IMR-90 (cell line): Measurements from ENCODE around the gene PRMT7. TPM values are rescaled to one million over a fixed set of nuclear protein-coding genes. Genes with fewer than 3 reads are reported as not detected.

Source experiments
- ATAC-seq: fragments of 200-7000 bp; cut with Tn5 transposase; 2 replicates; pipeline ENCODE4 v1.9.1; 2020; ENCODE audit warnings: low read depth, mild to moderate bottlenecking, moderate library complexity
- BruUV-seq: library from RNA; stranded (reverse); fragments of 400-500 nt; replicated peaks from 2 replicates; lab custom pipeline; 2021; lab: Mats Ljungman, UMichigan
- CTCF ChIA-PET: fragments of 300-600 bp; formaldehyde crosslinking; extraction: SDS; loops from one replicate; lab custom pipeline; 2021; ENCODE audit warnings: antibody characterized with exemption; lab: Yijun Ruan, JAX
- POLR2A ChIA-PET: fragments of 300-600 bp; sonication (Branson Sonifier 250); formaldehyde crosslinking; loops from one replicate; lab custom pipeline; 2022; ENCODE audit warnings: antibody characterized with exemption; ENCODE audit not compliant: unreplicated experiment; lab: Charles Lee
- DNase-seq: peaks from one replicate; pipeline ENCODE4 v3.0.0; 2013
- H2AFZ ChIP-seq: replicated peaks from 2 replicates; pipeline ENCODE3; 2013; ENCODE audit warnings: low read length, mild to moderate bottlenecking; ENCODE audit not compliant: poor library complexity
- H2AK5ac ChIP-seq: 2 replicates; pipeline ENCODE4 v1.6.1; 2013; ENCODE audit warnings: low read depth, low read length, inconsistent platforms
- H2AK9ac ChIP-seq: replicated peaks from 2 replicates; pipeline ENCODE3; 2013; ENCODE audit warnings: mild to moderate bottlenecking, low read depth, low read length, moderate library complexity; ENCODE audit not compliant: poor library complexity
- H2BK120ac ChIP-seq: 2 replicates; pipeline ENCODE4 v1.6.1; 2013; ENCODE audit warnings: low read depth, low read length, inconsistent platforms
- H2BK15ac ChIP-seq: 3 replicates; pipeline ENCODE4 v1.6.1; 2013; ENCODE audit warnings: low read depth, low read length, inconsistent platforms
- H2BK20ac ChIP-seq: 2 replicates; pipeline ENCODE4 v1.6.1; 2013; ENCODE audit warnings: low read depth, mild to moderate bottlenecking, inconsistent platforms, low read length, moderate library complexity
- H2BK5ac ChIP-seq: 2 replicates; pipeline ENCODE4 v1.6.1; 2013; ENCODE audit warnings: mild to moderate bottlenecking, low read depth, low read length, inconsistent platforms; ENCODE audit not compliant: poor library complexity, severe bottlenecking
- H3K14ac ChIP-seq: replicated peaks from 2 replicates; pipeline ENCODE4 v1.6.1; 2013; ENCODE audit warnings: low read depth, low read length, inconsistent platforms
- H3K18ac ChIP-seq: 2 replicates; pipeline ENCODE4 v1.6.1; 2013; ENCODE audit warnings: low read depth, low read length, control low read depth
- H3K23ac ChIP-seq: 2 replicates; pipeline ENCODE4 v1.6.1; 2013; ENCODE audit warnings: low read depth, low read length, inconsistent platforms
- H3K27ac ChIP-seq: 2 replicates; pipeline ENCODE4 v1.5.1; 2013; ENCODE audit warnings: mild to moderate bottlenecking, control low read depth, low read length; ENCODE audit not compliant: insufficient read depth
- H3K27me3 ChIP-seq: 2 replicates; pipeline ENCODE4 v1.6.1; 2013; ENCODE audit warnings: low read length; ENCODE audit not compliant: control insufficient read depth, insufficient read depth
- H3K36me3 ChIP-seq: 2 replicates; pipeline ENCODE4 v1.6.1; 2013; ENCODE audit warnings: low read length, mixed read lengths; ENCODE audit not compliant: control insufficient read depth, insufficient read depth
- H3K4ac ChIP-seq: 2 replicates; pipeline ENCODE4 v1.6.1; 2013; ENCODE audit warnings: low read depth, low read length, inconsistent platforms
- H3K4me1 ChIP-seq: 2 replicates; pipeline ENCODE4 v1.6.1; 2013; ENCODE audit warnings: low read length, mixed read lengths; ENCODE audit not compliant: control insufficient read depth, insufficient read depth
- H3K4me2 ChIP-seq: 2 replicates; pipeline ENCODE4 v1.6.1; 2013; ENCODE audit warnings: low read depth, mild to moderate bottlenecking, control low read depth, low read length, moderate library complexity
- H3K4me3 ChIP-seq: 2 replicates; pipeline ENCODE4 v1.5.1; 2013; ENCODE audit warnings: low read depth, mild to moderate bottlenecking, control low read depth, low read length, moderate library complexity; ENCODE audit not compliant: insufficient read depth
- H3K56ac ChIP-seq: 2 replicates; pipeline ENCODE4 v1.6.1; 2013; ENCODE audit warnings: low read length, inconsistent platforms; ENCODE audit not compliant: insufficient read depth; ENCODE audit errors: extremely low read depth
- H3K79me1 ChIP-seq, 2 experiments: 2 replicates each; pipeline ENCODE4 v1.6.1; 2013; ENCODE audit warnings: low read length in 2 of 2, inconsistent platforms in 1 of 2, low read depth in 1 of 2
- H3K9ac ChIP-seq: 2 replicates; pipeline ENCODE4 v1.6.1; 2013; ENCODE audit warnings: low read depth, low read length, control low read depth
- H3K9me1 ChIP-seq: 2 replicates; pipeline ENCODE4 v1.6.1; 2013; ENCODE audit warnings: low read length, inconsistent platforms; ENCODE audit not compliant: insufficient read depth
- H3K9me3 ChIP-seq: 2 replicates; pipeline ENCODE4 v1.6.1; 2013; ENCODE audit warnings: low read length; ENCODE audit not compliant: control insufficient read depth, insufficient read depth
- H4K20me1 ChIP-seq: 2 replicates; pipeline ENCODE4 v1.6.1; 2013; ENCODE audit warnings: low read length, inconsistent platforms; ENCODE audit not compliant: insufficient read depth
- H4K5ac ChIP-seq: 2 replicates; pipeline ENCODE4 v1.6.1; 2013; ENCODE audit warnings: mild to moderate bottlenecking, low read depth, low read length, control low read depth
- H4K8ac ChIP-seq, 2 experiments: 2 replicates each; pipeline ENCODE4 v1.6.1; 2013; ENCODE audit warnings: low read depth in 2 of 2, low read length in 2 of 2, control low read depth in 1 of 2, inconsistent platforms in 1 of 2
- H4K91ac ChIP-seq: 2 replicates; pipeline ENCODE4 v1.6.1; 2013; ENCODE audit warnings: low read depth, low read length, inconsistent platforms; ENCODE audit not compliant: insufficient read depth
- BHLHE40 ChIP-seq: fragments of 150-350 bp; IDR thresholded peaks from 2 replicates; pipeline ENCODE4 v1.6.1; 2016; ENCODE audit warnings: mild to moderate bottlenecking, low read depth, low read length
- CEBPB ChIP-seq: IDR thresholded peaks from 2 replicates; pipeline ENCODE4 v1.6.1; 2012; ENCODE audit warnings: low read depth, low read length, improper control_type of control experiment
- CTCF ChIP-seq: conservative IDR thresholded peaks from 2 replicates; pipeline ENCODE4 v1.5.1; 2012; ENCODE audit warnings: mild to moderate bottlenecking, low read depth, low read length, improper control_type of control experiment
- ELK1 ChIP-seq: fragments of 150-350 bp; IDR thresholded peaks from 2 replicates; pipeline ENCODE4 v1.6.1; 2016; ENCODE audit warnings: low read depth, mild to moderate bottlenecking, low read length, moderate library complexity, borderline replicate concordance
- FOS ChIP-seq: fragments of 150-350 bp; IDR thresholded peaks from 2 replicates; pipeline ENCODE4 v1.6.1; 2016; ENCODE audit warnings: low read depth, low read length
- MAFK ChIP-seq: IDR thresholded peaks from 2 replicates; pipeline ENCODE4 v1.6.1; 2012; ENCODE audit warnings: low read depth, low read length, improper control_type of control experiment
- MAZ ChIP-seq: IDR thresholded peaks from 2 replicates; pipeline ENCODE4 v1.6.1; 2012; ENCODE audit warnings: low read depth, mild to moderate bottlenecking, low read length, improper control_type of control experiment, moderate library complexity, borderline replicate concordance
- MXI1 ChIP-seq: IDR thresholded peaks from 2 replicates; pipeline ENCODE4 v1.6.1; 2012; ENCODE audit warnings: low read depth, mild to moderate bottlenecking, low read length, moderate library complexity, borderline replicate concordance
- NFE2L2 ChIP-seq: fragments of 150-350 bp; IDR thresholded peaks from 2 replicates; pipeline ENCODE4 v1.6.1; 2016; ENCODE audit warnings: low read depth, mild to moderate bottlenecking, low read length
- POLR2A ChIP-seq: IDR thresholded peaks from 2 replicates; pipeline ENCODE4 v1.6.1; 2012; ENCODE audit warnings: mild to moderate bottlenecking, low read depth, low read length
- RAD21 ChIP-seq: IDR thresholded peaks from 2 replicates; pipeline ENCODE4 v1.6.1; 2012; ENCODE audit warnings: low read length, improper control_type of control experiment
- RCOR1 ChIP-seq: IDR thresholded peaks from 2 replicates; pipeline ENCODE4 v1.6.1; 2012; ENCODE audit warnings: mild to moderate bottlenecking, low read length, improper control_type of control experiment; ENCODE audit not compliant: insufficient replicate concordance
- RFX5 ChIP-seq: IDR thresholded peaks from 2 replicates; pipeline ENCODE4 v1.8.0; 2012; ENCODE audit warnings: low read depth, mild to moderate bottlenecking, low read length, moderate library complexity
- SMC3 ChIP-seq: fragments of 150-350 bp; IDR thresholded peaks from 2 replicates; pipeline ENCODE4 v1.6.1; 2016; ENCODE audit warnings: low read depth, mild to moderate bottlenecking, antibody characterized with exemption, low read length, moderate library complexity
- USF2 ChIP-seq: fragments of 150-350 bp; IDR thresholded peaks from 2 replicates; pipeline ENCODE4 v1.6.1; 2017; ENCODE audit warnings: mild to moderate bottlenecking, antibody characterized with exemption, low read length, low read depth
- WGBS, 2 experiments: methylation state at CpG; one replicate each; pipeline versions ENCODE4 v1.1.5 to v1.1.7; 2013; ENCODE audit warnings: missing lambda C conversion rate in 2 of 2; ENCODE audit not compliant: insufficient read length in 1 of 2; ENCODE audit errors: extremely low coverage in 2 of 2; 5-methylcytosine and 5-hydroxymethylcytosine counted together
- dilution Hi-C: fragments of 300-500 bp; cut with HindIII; formaldehyde crosslinking; loops from one replicate; pipeline ENCODE4 v1.14.3; 2018; ENCODE audit warnings: low sequenced_read_pairs; ENCODE audit not compliant: unreplicated experiment
- in situ Hi-C: fragments of 300-500 bp; cut with MboI; formaldehyde crosslinking; loops from 3 replicates; pipeline ENCODE4 v1.14.3; 2019; ENCODE audit warnings: low sequenced_read_pairs, inconsistent platforms, mixed read lengths
- intact Hi-C: fragments of 100-400 bp; cut with micrococcal nuclease; formaldehyde crosslinking; loops from 2 replicates; pipeline ENCODE4 v1.10.0; 2022
- polyA plus RNA-seq, 3 experiments: library from polyadenylated mRNA; depleted of rRNA; stranded (reverse); fragments of >200 nt; gene quantifications; 2 replicates each; pipeline ENCODE4 v1.2.3, GENCODE V29; 2012; ENCODE audit warnings: low replicate concordance in 1 of 3
- total RNA-seq: library from RNA; depleted of rRNA; stranded (reverse); fragments of >200 nt; gene quantifications from 2 replicates; pipeline ENCODE4 v1.2.3, GENCODE V29; 2012

Gene PRMT7
- total and polyA plus RNA-seq, 2 of the 4 experiments (the other 2 are of a cell fraction), result 63.1 to 68.6 TPM

- BruUV-seq, result no TSS peak
- no peak overlapping the region for H2AFZ ChIP-seq
- H3K9ac ChIP-seq, result no peak overlapping the region
- no peak overlapping the region for H2AK5ac ChIP-seq
- CTCF ChIA-PET, result interaction anchor here (1.0 to 1.4 kb wide), 3 partner anchors 56 to 111 kb away, joined by 3 to 6 read pairs (median 3); no protein-coding TSS in a partner anchor
- no peak overlapping the region for H3K4ac ChIP-seq
- H3K9me1 ChIP-seq, result no peaks in the 10 kb centered on the region
- no peak overlapping the region for H4K8ac ChIP-seq
- TF ChIP-seq BHLHE40 (no peak), MAFK (no peak), SMC3 (no peak), POLR2A (no peak), MXI1 (no peak), NFE2L2 (no peak), FOS (no peak), CTCF (no peak), CEBPB (no peak), MAZ (no peak), USF2 (no peak), RAD21 (no peak), RFX5 (no peak), RCOR1 (no peak), ELK1 (no peak)
- WGBS, 2 experiments, result 42% methylated on average over 2 of the region's 4 CpGs; no CpG with 5 or more reads in 1 of the 2 experiments
- in situ Hi-C loops, result loop anchor here (5.0 kb wide), 1 partner anchor 116 kb away; no protein-coding TSS in a partner anchor
- no peak overlapping the region for H3K18ac ChIP-seq
- no peaks in the 10 kb centered on the region for H3K79me1 ChIP-seq
- DNase-seq, result no peak
- no peak overlapping the region for H3K56ac ChIP-seq
- H4K20me1 ChIP-seq, result peaks cover 4% of the 10 kb centered on the region; the same call in 1 of the 2 replicates
- no peak overlapping the region for H3K23ac ChIP-seq
- no peak overlapping the region for H3K4me3 ChIP-seq
- H3K14ac ChIP-seq, result no peak overlapping the region
- peaks cover 19% of the 10 kb centered on the region for H3K27me3 ChIP-seq
- ATAC-seq, result no peak
- no peak overlapping the region for H4K5ac ChIP-seq
- no peak overlapping the region for H4K91ac ChIP-seq
- H3K36me3 ChIP-seq, result no peaks in the 10 kb centered on the region
- intact Hi-C loops, result loop anchor here (1.0 kb wide), 1 partner anchor 114 kb away; no protein-coding TSS in a partner anchor
- no peak overlapping the region for H3K4me2 ChIP-seq
- no peak overlapping the region for H2BK20ac ChIP-seq
- no peak overlapping the region for H3K27ac ChIP-seq
- dilution Hi-C loops, result no loop called here
- no peaks in the 10 kb centered on the region; the same call in 1 of the 2 replicates for H3K4me1 ChIP-seq
- H2AK9ac ChIP-seq, result no peak overlapping the region
- POLR2A ChIA-PET, result no interaction called here
- no peaks in the 10 kb centered on the region for H3K9me3 ChIP-seq
- H2BK15ac ChIP-seq, result no peak overlapping the region
- H2BK5ac ChIP-seq, result no peak overlapping the region
- H2BK120ac ChIP-seq, result no peak overlapping the region
Observed at GRCh38 chr16:68395815-68396214, 85.0 kb downstream of the PRMT7 start.
